Eye (tissue), 1 donor: ENCODE measurements around the gene MX1.

Experiments used
- DNase-seq: peaks from one replicate; pipeline ENCODE4 v3.0.0-alpha.2; 2015

Gene MX1

DNA sequence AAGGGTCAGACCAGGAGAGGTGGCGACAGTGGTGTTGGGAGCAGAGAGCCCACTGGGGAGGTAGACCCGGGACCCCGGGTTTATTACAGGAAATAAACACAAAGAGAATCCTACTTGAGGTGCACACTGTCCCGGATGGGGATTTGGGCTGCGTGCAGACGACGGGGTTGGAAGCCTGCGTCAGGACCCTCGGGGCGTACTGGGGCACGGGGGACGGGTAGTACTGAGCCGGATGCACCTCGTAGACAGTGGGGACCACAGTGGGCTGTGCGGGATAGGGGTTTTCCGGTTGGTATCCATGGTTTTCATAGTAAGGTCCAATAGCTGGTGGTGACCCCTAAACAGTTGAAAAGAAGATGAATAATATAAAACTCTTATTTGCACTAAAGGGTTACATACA is 68.2 kb downstream of the MX1 start:
- DNase-seq: no peak

DNA sequence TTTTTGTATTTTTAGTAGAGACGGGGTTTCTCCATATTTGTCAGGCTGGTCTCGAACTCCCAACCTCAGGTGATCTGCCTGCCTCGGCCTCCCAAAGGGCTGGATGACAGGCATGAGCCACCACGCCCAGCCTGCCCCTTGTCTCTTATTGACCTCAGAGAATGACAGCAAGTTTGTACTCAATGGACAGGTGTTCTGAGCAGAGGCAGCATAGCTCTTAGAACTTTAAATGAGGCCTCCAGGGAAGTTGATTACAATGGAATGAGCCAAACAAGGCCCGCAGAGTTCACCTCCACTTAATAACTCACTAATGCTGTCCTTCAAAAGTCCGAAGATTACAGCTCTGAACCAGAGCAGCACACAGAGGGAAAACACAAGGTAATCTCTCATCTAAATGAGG is 71.0 kb downstream of the MX1 start:
- no peak for DNase-seq

DNA sequence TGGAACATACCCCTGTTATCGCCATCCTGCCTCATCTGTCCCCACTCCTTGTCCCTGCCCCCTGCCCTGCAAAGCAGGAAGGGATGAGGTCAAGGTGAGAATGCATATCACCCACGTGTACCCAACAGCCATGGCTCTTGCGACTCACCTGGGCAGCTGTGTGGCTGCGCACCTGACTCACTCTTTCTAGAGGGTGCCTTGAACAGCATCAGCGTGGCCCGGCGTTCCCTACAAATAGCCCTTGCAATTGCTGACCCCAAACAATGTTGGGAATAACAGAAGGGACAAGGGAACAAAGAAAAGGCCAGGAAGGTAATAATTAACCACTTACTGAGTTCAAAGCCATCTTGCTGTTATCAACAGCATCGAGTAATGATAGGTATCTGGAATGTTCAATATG is 71.7 kb downstream of the MX1 start:
- DNase-seq: no peak

DNA sequence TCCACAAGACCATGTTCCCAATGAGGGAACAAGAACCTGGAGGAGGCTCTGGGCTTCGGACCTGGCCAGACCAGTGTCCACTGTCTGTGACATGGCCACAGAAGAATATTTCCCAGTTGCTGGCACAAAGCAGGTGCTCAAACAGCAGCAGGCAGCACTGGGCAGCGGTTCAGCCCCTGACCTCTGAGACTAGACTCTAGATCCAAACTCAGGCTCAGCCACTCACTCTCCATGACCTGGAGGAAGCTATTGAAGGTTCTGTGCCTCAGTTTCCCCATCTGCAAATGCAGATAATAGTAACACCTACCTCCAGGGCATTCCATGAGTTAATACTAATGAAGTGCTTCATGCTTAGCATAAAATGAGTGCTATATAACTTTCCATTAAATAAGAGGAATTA is 73.9 kb downstream of the MX1 start:
- DNase-seq: no peak

DNA sequence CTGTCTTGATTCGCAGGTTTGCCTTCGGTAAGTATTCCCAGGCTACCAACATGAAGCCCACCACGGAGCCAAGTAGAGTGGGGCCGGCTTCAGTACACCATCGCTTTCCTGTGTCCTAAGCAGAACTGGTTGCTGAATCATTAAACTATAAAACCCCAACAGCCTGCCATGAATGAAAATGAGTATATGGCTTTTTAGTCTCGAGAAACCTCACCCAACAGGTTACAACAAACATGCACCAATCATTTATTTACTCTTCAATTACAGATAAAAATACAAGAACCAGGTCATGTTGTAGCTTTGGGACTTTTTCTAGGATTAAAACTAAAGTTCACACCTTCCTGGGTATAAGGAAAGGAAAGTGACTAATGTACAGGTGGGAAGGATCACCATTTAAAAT is 74.3 kb downstream of the MX1 start:
- DNase-seq: no peak

DNA sequence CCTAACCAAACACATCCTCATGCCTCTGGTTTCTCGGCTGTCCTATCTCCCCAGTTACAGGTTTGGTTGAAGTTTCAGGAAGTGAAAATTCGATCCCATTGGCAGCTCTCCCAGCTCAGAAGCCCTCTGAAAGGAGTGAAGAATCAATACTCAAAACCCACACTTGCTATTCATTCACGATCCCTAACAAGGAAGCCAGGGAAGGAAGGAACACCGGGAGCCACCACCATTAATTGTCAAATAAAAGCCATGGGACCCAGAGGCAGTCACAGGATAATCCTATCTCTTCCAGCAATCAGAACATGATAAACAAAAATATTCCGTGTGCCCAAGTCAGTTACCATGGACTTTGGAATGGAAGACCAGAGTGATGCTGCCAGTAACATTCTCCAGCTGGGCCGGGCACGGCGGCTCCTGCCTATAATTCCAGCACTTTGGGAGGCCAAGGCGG is 74.9 kb downstream of the MX1 start:
- no peak for DNase-seq

DNA sequence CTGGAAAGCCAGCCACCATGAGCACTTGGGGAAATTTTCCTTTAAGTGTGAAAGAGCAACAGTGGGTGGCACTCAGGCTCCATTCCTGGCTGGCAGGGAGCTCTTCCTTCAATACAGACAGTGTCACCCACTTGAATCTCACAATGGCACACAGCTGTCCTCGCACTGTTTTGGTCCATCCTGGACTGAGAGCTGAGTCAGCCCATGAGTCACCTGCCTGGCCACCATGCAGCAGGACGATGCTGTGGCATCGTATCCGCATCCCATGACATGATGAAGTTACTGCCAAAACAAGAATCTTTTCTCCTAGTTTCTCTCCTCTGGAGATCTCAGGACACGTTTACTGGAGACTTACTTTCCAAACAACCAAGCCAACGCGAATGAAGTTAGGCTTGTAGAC is 75.9 kb downstream of the MX1 start:
- DNase-seq: no peak

DNA sequence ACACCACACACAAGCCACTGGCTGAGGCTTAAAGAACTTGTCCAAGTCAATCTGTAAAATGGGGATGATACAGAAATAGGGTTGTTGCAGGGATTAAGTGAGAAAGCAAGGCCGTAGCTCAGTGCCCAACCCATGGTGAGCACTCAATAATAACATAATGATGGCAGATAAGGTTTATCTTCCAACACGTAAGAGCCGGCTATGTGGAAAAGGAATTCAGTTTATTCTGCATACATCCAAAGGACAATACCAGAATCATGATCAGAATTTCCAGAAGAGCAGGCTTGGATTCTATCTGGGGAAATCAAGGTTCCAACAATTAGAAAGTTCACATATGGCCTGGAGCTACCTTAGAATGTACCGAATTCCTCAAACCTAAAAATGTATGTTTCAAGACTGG is 77.3 kb downstream of the MX1 start:
- no peak for DNase-seq

DNA sequence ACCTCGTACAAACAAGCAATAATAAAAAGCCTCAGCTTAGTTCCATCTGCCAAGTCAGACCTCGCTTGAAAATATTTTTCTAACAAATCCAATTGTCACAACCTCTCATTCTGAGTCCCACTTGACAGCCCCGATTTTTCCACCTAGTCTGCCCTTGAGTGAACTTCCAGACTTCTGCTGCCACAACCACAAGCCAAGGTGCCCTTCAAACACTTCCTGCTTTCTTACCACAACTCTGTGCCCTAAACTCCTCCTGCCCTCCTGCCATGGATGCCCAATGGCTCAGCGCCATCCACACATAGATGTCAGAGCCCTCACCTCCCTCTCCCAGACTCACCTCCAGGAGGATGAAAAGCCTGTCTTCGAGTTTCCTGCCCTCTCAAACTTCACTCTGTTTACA is 78.0 kb downstream of the MX1 start:
- DNase-seq: no peak

DNA sequence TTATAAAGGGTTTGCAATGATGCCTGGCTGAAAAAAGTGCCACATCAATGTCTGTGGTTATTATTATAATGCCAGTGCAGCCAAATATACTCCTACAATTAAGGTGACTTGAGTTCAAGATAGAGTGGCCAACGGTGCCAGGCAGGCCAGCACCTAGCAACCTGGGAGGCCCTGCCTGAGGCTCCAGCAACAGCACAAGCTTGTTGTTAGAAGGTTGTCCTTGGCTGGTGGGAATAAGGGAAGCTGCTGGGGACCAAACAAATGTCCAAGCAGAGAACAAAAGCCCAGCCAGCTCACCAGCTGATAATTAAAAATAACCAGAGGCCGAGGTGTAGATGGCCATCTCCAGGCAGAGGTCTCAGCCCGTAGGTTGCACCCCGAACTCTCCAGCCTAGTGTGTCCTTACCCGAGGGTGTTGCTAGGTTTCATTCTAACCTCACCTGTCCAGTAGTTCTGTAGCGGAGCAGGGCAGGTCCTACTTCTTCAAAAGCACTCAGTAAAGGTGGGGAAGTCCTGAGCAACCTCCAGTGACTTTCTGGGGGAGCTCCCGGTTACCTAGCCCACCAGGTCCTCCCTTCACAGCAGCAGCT is 80.1 kb downstream of the MX1 start:
- no peak for DNase-seq

DNA sequence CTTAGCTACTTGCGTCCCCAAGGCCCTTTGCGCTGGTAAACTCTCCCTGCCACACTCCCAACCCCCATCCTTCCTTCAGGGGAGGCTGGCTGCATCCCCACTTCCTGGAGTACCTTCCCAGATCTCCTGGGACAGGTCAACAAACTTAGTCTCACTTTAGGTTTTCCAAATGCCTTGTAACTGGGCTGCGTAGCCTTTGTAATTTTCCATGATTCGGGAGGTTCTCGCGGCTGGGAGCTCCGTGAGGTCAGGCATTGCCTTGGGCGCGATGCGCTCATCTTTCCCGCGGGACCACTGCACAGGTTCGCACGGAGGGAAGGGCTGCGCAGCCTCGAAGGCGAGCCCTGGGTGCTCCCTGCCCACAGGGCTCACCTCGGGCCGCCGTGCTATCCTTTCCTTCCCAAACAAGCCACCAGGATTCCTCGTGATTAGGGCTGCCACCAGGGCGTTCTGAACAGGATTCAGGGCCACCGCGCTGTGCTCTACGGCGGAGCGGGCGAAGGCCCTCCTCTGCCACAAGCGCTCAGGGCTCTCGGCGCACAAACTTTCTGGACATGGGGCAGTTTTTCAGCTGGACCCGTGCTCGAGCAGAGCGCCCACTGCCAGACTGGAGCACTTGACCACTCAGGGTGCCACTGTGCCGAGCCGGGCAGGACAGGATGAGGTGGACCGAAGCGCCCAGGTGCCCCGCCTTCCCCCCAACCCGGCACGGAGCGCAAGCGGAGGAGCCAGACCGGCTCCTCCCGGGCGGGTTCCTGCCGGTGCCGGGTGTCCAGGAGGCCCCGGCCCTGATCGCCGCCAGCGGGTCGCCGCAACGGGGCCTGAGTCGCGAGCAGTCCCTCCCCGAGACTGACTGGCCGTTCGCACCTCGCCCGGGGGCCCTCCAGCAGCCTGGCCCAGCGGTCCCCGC is 80.8 kb downstream of the MX1 start:
- DNase-seq: peak; percentile 42

DNA sequence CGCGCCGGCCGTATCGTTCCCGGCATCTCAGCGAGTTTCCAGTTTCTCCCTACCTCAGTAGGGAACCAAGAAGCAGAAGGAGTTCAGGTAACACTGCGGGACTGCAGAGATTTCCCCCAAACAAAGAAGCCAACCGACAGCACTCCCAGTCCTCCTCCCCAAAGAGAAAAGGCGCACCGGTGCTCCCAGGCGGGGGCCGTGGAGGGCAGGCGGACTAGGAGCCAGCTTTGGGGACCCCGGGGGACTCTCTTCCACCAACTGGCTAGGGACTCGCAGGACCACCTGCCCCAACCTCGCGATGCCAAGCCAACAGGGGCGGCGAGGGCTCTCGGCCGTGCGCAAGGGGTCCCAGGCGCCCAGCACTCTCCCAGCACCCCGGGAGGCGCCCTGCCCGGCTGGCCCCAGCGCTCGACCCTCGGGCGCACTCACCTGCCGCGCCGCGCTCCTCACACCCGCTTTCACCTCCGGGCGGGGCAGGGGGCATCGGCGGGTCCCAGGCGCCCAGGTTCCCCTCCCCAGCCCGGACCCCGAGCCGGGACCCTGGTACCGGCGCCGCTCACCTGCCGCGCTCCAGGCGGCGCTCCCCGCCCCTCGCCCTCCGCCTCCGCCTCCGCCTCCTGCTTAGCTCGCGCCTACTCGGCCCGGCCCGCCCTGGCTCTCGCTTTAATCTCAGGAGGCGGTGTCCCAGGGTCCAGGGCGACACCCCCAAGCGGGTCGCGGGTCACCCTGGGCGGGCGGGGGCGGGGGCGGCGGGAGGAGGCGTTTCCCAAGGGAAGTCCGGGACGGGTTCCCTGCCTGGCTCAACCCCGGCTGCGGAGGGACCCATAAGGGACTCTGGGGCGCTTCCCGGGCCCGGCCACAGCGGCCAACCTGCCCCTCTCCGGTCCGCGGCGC is 81.7 kb downstream of the MX1 start, which contains the start of gene TMPRSS2:
TSS of gene TMPRSS2 (minus strand) at position 638 of the 894 bp plus-strand sequence. CDS start 10,025 bp downstream, outside the sequence.
- DNase-seq: peak; percentile 35

DNA sequence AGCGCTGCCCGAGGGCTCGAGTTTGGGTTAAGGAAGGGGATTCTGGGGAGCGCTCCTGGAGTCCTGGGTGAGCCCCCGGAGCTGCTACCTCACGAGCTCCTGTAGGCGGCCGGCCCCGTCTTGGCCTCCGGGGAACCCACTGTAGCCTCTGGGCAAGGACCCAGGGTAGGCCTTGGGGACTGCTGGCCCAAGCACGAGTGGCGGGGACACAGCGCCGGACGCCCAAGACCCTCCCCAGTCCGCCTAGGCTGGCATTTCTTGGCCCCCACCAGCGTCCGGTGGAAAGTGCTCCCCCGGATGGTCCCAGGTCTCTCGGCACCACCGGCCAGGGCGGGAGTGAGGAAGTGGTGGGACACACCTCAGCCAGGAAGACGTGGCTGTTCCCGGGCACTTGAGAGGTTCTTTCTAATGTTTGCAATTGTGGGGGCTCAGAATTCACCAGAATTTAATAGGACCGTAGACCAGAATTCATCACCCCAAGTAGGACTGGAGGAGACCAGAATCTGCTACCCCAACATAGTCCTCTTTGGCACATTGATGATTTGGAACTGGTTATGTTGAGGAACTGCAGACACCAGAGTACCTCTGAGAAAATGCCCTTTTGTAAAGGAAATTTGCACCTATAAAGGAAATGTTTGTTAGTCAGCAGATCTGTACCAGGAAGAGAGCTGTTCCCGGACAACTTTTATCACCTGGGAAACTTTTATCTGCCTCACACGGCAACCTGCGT is 82.5 kb downstream of the MX1 start:
- no peak for DNase-seq
